Brain pericyte (primary cell): ENCODE measurements around the gene KRTAP10-3.

ENCODE experiments used
- DNase-seq: peaks from one replicate; pipeline ENCODE4 v3.0.0-alpha.2; 2012; ENCODE audit warnings: low read depth, low spot score

KRTAP10-3 gene

GRCh38 chr21:44549525-44550211 is 8.9 kb downstream of the KRTAP10-3 start:
- DNase-seq: no peak

- no peak for DNase-seq
Measured at GRCh38 chr21:44548922-44549321, 9.7 kb downstream of the KRTAP10-3 start.

GRCh38 chr21:44548381-44548780 is 10.2 kb downstream of the KRTAP10-3 start:
- DNase-seq: no peak

GRCh38 chr21:44547656-44548331 is 10.8 kb downstream of the KRTAP10-3 start:
- no peak for DNase-seq

- DNase-seq: no peak
Measured at GRCh38 chr21:44544566-44544965, 14.0 kb downstream of the KRTAP10-3 start.

- no peak for DNase-seq
Measured at GRCh38 chr21:44542716-44543115, 15.9 kb downstream of the KRTAP10-3 start.

GRCh38 chr21:44540741-44541288 is 17.8 kb downstream of the KRTAP10-3 start:
- DNase-seq: no peak

- DNase-seq: no peak
Measured at GRCh38 chr21:44539991-44540666, 18.5 kb downstream of the KRTAP10-3 start, which contains the start of gene KRTAP10-1. KRTAP10-1 (minus strand) TSS chr21:44540195; CDS start chr21:44540150, 45 bp downstream.

- DNase-seq: no peak
Measured at GRCh38 chr21:44539046-44539445, 19.5 kb downstream of the KRTAP10-3 start.

GRCh38 chr21:44537930-44538911 is 20.4 kb downstream of the KRTAP10-3 start:
- no peak for DNase-seq

- DNase-seq: no peak
Measured at GRCh38 chr21:44535963-44536362, 22.6 kb downstream of the KRTAP10-3 start.

GRCh38 chr21:44534688-44535087 is 23.9 kb downstream of the KRTAP10-3 start:
- no peak for DNase-seq

GRCh38 chr21:44533891-44534627 is 24.5 kb downstream of the KRTAP10-3 start:
- DNase-seq: no peak

GRCh38 chr21:44533121-44533890 is 25.3 kb downstream of the KRTAP10-3 start:
- no peak for DNase-seq

GRCh38 chr21:44532712-44533111 is 25.9 kb downstream of the KRTAP10-3 start:
- DNase-seq: no peak

- no peak for DNase-seq
Measured at GRCh38 chr21:44531606-44532564, 26.7 kb downstream of the KRTAP10-3 start.

GRCh38 chr21:44530903-44531605 is 27.5 kb downstream of the KRTAP10-3 start:
- no peak for DNase-seq
